ENCODE results near the gene CLIP2. TPM values are rescaled to one million over a fixed set of nuclear protein-coding genes. Genes with fewer than 3 reads are reported as not detected.

CLIP2 gene
- total and polyA plus RNA-seq, 2 of the 4 experiments (the other 2 are of a cell fraction): 18.1 to 20.7 TPM

DNA sequence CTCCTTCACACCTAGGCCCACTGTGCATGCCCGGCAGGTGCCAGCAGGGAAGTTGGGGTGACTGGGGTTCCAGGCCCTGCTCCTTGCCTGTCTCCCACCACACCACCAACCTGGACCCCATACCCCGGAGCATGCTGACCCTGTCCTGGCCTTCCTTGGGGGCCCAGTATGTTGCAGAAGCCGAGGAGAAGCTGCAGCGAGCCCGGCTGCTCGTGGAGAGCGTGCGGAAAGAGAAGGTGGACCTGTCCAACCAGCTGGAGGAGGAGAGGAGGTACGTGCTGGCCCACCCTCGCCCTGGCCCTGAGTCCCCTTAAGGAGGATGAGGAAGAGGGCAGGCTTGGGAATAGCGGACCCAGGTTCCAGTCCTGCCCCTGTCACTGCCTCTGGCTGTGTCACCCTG lies 70.8 kb downstream of the CLIP2 start:
- Histone ChIP-seq H3K4ac (ENCODE audit: low read depth, low read length) (no peak overlapping the region), H3K14ac (replicated peaks; ENCODE audit: low read depth, low read length) (no peak overlapping the region), H3K27ac (ENCODE audit: insufficient read depth, low read length) (no peak overlapping the region), H3K18ac (ENCODE audit: low read depth, low read length) (no peak overlapping the region), H4K91ac (ENCODE audit: insufficient read depth, low read depth, low read length) (no peak overlapping the region), H2BK120ac (ENCODE audit: low read depth, low read length) (no peak overlapping the region), H3K9me1 (ENCODE audit: insufficient read depth, low read length) (peaks cover under 1% of the 10 kb centered on the region), H3K4me2 (ENCODE audit: low read depth, low read length) (no peak overlapping the region), H3K4me3 (ENCODE audit: insufficient read depth, low read depth, low read length) (no peak overlapping the region), H3K4me1 (ENCODE audit: control insufficient read depth, insufficient read depth, low read length) (peaks cover under 1% of the 10 kb centered on the region), H2BK15ac (ENCODE audit: low read depth, low read length) (no peak overlapping the region), H2AFZ (replicated peaks; ENCODE audit: low read length, poor library complexity) (no peak overlapping the region), H3K79me1 (ENCODE audit: low read depth in 1 of 2, low read length in 2 of 2) (peaks cover 7 to 35% of the 10 kb centered on the region in 2 experiments), H4K8ac (ENCODE audit: low read depth in 2 of 2, low read length in 2 of 2) (no peak overlapping the region), H3K9me3 (ENCODE audit: control insufficient read depth, insufficient read depth, low read length) (peaks cover 8% of the 10 kb centered on the region), H3K27me3 (ENCODE audit: control insufficient read depth, insufficient read depth, low read length) (no peaks in the 10 kb centered on the region), H4K5ac (ENCODE audit: low read depth, low read length) (no peak overlapping the region), H2BK5ac (ENCODE audit: low read depth, low read length, poor library complexity, severe bottlenecking) (no peak overlapping the region), H2AK9ac (replicated peaks; ENCODE audit: low read depth, low read length, poor library complexity) (no peak overlapping the region), H2BK20ac (ENCODE audit: low read depth, low read length) (no peak overlapping the region), H3K9ac (ENCODE audit: low read depth, low read length) (no peak overlapping the region), H4K20me1 (ENCODE audit: insufficient read depth, low read length) (peaks cover 25% of the 10 kb centered on the region; the same call in 1 of the 2 replicates), H3K23ac (ENCODE audit: low read depth, low read length) (no peak overlapping the region), H3K36me3 (ENCODE audit: control insufficient read depth, insufficient read depth, low read length) (peaks cover 71% of the 10 kb centered on the region), H2AK5ac (ENCODE audit: low read depth, low read length) (no peak overlapping the region), H3K56ac (ENCODE audit: extremely low read depth, insufficient read depth, low read length) (no peak overlapping the region)
- in situ Hi-C loops (cut with MboI; ENCODE audit: low sequenced_read_pairs) (loop anchor here (25.0 kb wide), 1 partner anchor 123 kb away; no protein-coding TSS in a partner anchor), dilution Hi-C loops (cut with HindIII; ENCODE audit: low sequenced_read_pairs, unreplicated experiment) (no loop called here), intact Hi-C loops (cut with micrococcal nuclease) (no loop called here)
- TF ChIP-seq FOS (IDR thresholded peaks at IDR 0.05; ENCODE audit: low read depth, low read length) (no peak), MAZ (IDR thresholded peaks at IDR 0.05; ENCODE audit: borderline replicate concordance, low read depth, low read length) (no peak), MXI1 (IDR thresholded peaks at IDR 0.05; ENCODE audit: borderline replicate concordance, low read depth, low read length) (no peak), CHD1 (IDR thresholded peaks at IDR 0.05; ENCODE audit: low read depth, low read length) (no peak), POLR2A (IDR thresholded peaks at IDR 0.05; ENCODE audit: low read depth, low read length) (no peak), BHLHE40 (IDR thresholded peaks at IDR 0.05; ENCODE audit: low read depth, low read length) (no peak), MAFK (IDR thresholded peaks at IDR 0.05; ENCODE audit: low read depth, low read length) (no peak), SMC3 (IDR thresholded peaks at IDR 0.05; ENCODE audit: low read depth, low read length) (no peak), NFE2L2 (IDR thresholded peaks at IDR 0.05; ENCODE audit: low read depth, low read length) (no peak)
- TF ChIP-seq, protein P1, sequence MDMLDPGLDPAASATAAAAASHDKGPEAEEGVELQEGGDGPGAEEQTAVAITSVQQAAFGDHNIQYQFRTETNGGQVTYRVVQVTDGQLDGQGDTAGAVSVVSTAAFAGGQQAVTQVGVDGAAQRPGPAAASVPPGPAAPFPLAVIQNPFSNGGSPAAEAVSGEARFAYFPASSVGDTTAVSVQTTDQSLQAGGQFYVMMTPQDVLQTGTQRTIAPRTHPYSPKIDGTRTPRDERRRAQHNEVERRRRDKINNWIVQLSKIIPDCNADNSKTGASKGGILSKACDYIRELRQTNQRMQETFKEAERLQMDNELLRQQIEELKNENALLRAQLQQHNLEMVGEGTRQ (IDR thresholded peaks at IDR 0.05; ENCODE audit: low read depth, low read length): no peak
- TF ChIP-seq, protein P2, sequence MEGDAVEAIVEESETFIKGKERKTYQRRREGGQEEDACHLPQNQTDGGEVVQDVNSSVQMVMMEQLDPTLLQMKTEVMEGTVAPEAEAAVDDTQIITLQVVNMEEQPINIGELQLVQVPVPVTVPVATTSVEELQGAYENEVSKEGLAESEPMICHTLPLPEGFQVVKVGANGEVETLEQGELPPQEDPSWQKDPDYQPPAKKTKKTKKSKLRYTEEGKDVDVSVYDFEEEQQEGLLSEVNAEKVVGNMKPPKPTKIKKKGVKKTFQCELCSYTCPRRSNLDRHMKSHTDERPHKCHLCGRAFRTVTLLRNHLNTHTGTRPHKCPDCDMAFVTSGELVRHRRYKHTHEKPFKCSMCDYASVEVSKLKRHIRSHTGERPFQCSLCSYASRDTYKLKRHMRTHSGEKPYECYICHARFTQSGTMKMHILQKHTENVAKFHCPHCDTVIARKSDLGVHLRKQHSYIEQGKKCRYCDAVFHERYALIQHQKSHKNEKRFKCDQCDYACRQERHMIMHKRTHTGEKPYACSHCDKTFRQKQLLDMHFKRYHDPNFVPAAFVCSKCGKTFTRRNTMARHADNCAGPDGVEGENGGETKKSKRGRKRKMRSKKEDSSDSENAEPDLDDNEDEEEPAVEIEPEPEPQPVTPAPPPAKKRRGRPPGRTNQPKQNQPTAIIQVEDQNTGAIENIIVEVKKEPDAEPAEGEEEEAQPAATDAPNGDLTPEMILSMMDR (conservative IDR thresholded peaks at IDR 0.05; ENCODE audit: low read depth, low read length): no peak
- ATAC-seq (ENCODE audit: low read depth): no peak
- no peak for DNase-seq
- 93% methylated on average over 3 of the region's 11 CpGs; no CpG with 5 or more reads in 1 of the 2 experiments for WGBS, 2 experiments (ENCODE audit: extremely low coverage in 2 of 2, insufficient read length in 1 of 2)
- ChIA-PET CTCF (no interaction called here), POLR2A (ENCODE audit: unreplicated experiment) (no interaction called here)
- BruUV-seq (replicated peaks): no TSS peak
